ENCODE results near the gene SFXN1.
"Not testable (repeated sequence)": the region's sequence is repeated elsewhere in the genome, so short reads cannot be mapped to it uniquely, and the experiment has no call there.

The SFXN1 gene

DNA sequence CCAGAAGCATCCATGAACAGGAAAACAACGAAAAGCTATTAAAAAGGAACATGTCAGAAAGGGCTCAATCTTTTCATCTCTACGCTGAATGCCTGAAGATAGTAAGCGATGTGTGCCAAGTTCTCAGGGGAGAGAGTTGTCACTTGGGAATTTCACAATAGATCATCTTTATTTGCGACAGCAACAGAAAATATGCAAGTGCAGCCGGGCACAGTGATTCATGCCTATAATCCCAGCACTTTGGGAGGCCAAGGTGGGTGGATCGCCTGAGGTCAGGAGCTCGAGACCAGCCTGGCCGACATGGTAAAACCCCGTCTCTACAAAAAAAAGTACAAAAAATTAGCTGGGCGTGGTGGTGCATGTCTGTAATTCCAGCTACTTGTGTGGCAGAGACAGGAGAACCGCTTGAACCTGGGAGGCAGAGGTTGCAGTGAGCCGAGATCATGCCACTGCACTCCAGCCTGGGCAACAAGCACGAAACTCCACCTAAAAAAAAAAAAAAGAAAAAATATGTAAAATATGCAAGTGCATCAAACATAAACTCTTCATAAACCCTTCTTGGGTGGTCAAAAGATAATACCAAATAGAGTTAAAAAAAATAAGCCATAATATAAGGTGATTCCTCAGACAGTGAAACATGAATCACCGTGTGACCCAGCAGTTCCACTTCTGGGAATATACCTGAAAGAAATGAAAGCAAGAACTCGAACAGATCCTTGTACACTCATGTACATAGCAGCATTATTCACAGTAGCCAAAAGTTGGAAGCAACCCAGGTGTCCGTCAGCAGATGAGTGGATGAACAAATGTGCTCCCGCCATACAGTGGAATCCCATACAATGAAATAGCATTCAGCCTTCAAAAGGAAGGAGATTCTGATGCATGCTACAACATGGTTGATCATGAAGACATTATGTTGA lies 16.2 kb downstream of the SFXN1 start:
- no peak for DNase-seq (ENCODE audit: low read depth)
- H3K4me3 ChIP-seq (ENCODE audit: low read length), result no peak overlapping the region
- TF ChIP-seq CTCF (conservative IDR thresholded peaks at IDR 0.05; ENCODE audit: low read depth, low read length), result no peak

- no peak for DNase-seq (ENCODE audit: low read depth)
- no peak for TF ChIP-seq CTCF (conservative IDR thresholded peaks at IDR 0.05; ENCODE audit: low read depth, low read length)
- H3K4me3 ChIP-seq (ENCODE audit: low read length), result no peak overlapping the region
These were observed 23.4 kb downstream of the SFXN1 start for GRCh38 chr5:175501759-175502158.

GRCh38 chr5:175507671-175508070 lies 29.3 kb downstream of the SFXN1 start:
- not testable (repeated sequence) for H3K4me3 ChIP-seq (ENCODE audit: low read length); DNase-seq (ENCODE audit: low read depth)

DNA sequence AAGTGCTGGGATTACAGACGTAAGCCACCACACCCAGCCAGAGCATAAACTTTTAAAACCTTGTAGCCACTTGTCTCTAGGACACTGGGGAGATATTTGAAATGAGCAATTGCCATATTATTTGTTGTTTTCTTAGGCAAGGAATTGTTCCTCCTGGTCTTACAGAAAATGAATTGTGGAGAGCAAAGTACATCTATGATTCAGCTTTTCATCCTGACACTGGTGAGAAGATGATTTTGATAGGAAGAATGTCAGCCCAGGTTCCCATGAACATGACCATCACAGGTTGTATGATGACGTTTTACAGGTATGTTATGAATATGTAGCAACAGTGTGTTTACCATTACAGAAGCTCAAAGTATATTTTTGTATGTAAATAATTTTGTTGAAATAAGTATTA lies 30.5 kb downstream of the SFXN1 start:
- H3K4me3 ChIP-seq (ENCODE audit: low read length), result no peak overlapping the region
- TF ChIP-seq CTCF (conservative IDR thresholded peaks at IDR 0.05; ENCODE audit: low read depth, low read length), result no peak
- no peak for DNase-seq (ENCODE audit: low read depth)

GRCh38 chr5:175513297-175513696 lies 34.9 kb downstream of the SFXN1 start:
- DNase-seq (ENCODE audit: low read depth), result no peak
- TF ChIP-seq CTCF (conservative IDR thresholded peaks at IDR 0.05; ENCODE audit: low read depth, low read length), result no peak
- H3K4me3 ChIP-seq (ENCODE audit: low read length), result no peak overlapping the region

GRCh38 chr5:175513726-175514125 lies 35.4 kb downstream of the SFXN1 start:
- no peak overlapping the region for H3K4me3 ChIP-seq (ENCODE audit: low read length)
- no peak for TF ChIP-seq CTCF (conservative IDR thresholded peaks at IDR 0.05; ENCODE audit: low read depth, low read length)
- no peak for DNase-seq (ENCODE audit: low read depth)

- no peak overlapping the region for H3K4me3 ChIP-seq (ENCODE audit: low read length)
- TF ChIP-seq CTCF (conservative IDR thresholded peaks at IDR 0.05; ENCODE audit: low read depth, low read length), result no peak
- no peak for DNase-seq (ENCODE audit: low read depth)
These were observed 38.8 kb downstream of the SFXN1 start for GRCh38 chr5:175516933-175517823.

Measured in retinal pigment epithelial cell (primary cell).